Measurements from ENCODE around the gene GALNT17.
"Not testable (repeated sequence)": the region's sequence is repeated elsewhere in the genome, so short reads cannot be mapped to it uniquely, and the experiment has no call there.

GALNT17 gene

GRCh38 chr7:71558806-71559613, 427.1 kb downstream of the GALNT17 start:
- DNase-seq (ENCODE audit: low read depth in 2 of 2): no peak

GRCh38 chr7:71560354-71560995, 428.5 kb downstream of the GALNT17 start:
- DNase-seq (ENCODE audit: low read depth in 2 of 2): no peak

- no peak for DNase-seq (ENCODE audit: low read depth in 2 of 2)
Observed at GRCh38 chr7:71563276-71563675, 431.3 kb downstream of the GALNT17 start.

- DNase-seq (ENCODE audit: low read depth in 2 of 2): no peak
Observed at GRCh38 chr7:71566376-71566775, 434.4 kb downstream of the GALNT17 start.

GRCh38 chr7:71566991-71567390, 435.0 kb downstream of the GALNT17 start:
- no peak for DNase-seq (ENCODE audit: low read depth in 2 of 2)

- DNase-seq (ENCODE audit: low read depth in 2 of 2): no peak
Observed at GRCh38 chr7:71574153-71574860, 442.4 kb downstream of the GALNT17 start.

- DNase-seq (ENCODE audit: low read depth in 2 of 2): no peak
Observed at GRCh38 chr7:71580027-71580426, 448.1 kb downstream of the GALNT17 start.

- DNase-seq (ENCODE audit: low read depth in 2 of 2): no peak
Observed at GRCh38 chr7:71584256-71584655, 452.3 kb downstream of the GALNT17 start.

GRCh38 chr7:71591876-71592275, 459.9 kb downstream of the GALNT17 start:
- DNase-seq (ENCODE audit: low read depth in 2 of 2): no peak

- not testable (repeated sequence) for DNase-seq (ENCODE audit: low read depth in 2 of 2)
Observed at GRCh38 chr7:71592388-71592787, 460.4 kb downstream of the GALNT17 start.

GRCh38 chr7:71594736-71595135, 462.8 kb downstream of the GALNT17 start:
- no peak for DNase-seq (ENCODE audit: low read depth in 2 of 2)

- DNase-seq (ENCODE audit: low read depth in 2 of 2): no peak
Observed at GRCh38 chr7:71595176-71595575, 463.2 kb downstream of the GALNT17 start.

GRCh38 chr7:71598553-71598952, 466.6 kb downstream of the GALNT17 start:
- DNase-seq (ENCODE audit: low read depth in 2 of 2): no peak

GRCh38 chr7:71601851-71602250, 469.9 kb downstream of the GALNT17 start:
- no peak for DNase-seq (ENCODE audit: low read depth in 2 of 2)

- no peak for DNase-seq (ENCODE audit: low read depth in 2 of 2)
Observed at GRCh38 chr7:71604818-71605414, 473.0 kb downstream of the GALNT17 start.

- DNase-seq (ENCODE audit: low read depth in 2 of 2): no peak
Observed at GRCh38 chr7:71611986-71612385, 480.0 kb downstream of the GALNT17 start.

- DNase-seq (ENCODE audit: low read depth in 2 of 2): no peak
Observed at GRCh38 chr7:71612911-71613310, 481.0 kb downstream of the GALNT17 start.

- no peak for DNase-seq (ENCODE audit: low read depth in 2 of 2)
Observed at GRCh38 chr7:71613313-71613712, 481.4 kb downstream of the GALNT17 start.

GRCh38 chr7:71615017-71615416, 483.1 kb downstream of the GALNT17 start:
- DNase-seq (ENCODE audit: low read depth in 2 of 2): no peak

GRCh38 chr7:71616217-71616616, 484.3 kb downstream of the GALNT17 start:
- DNase-seq (ENCODE audit: low read depth in 2 of 2): no peak

- DNase-seq (ENCODE audit: low read depth in 2 of 2): no peak
Observed at GRCh38 chr7:71618278-71618677, 486.3 kb downstream of the GALNT17 start.

- no peak for DNase-seq (ENCODE audit: low read depth in 2 of 2)
Observed at GRCh38 chr7:71625545-71625944, 493.6 kb downstream of the GALNT17 start.
